HPDE6-E6E7 (cell line): ENCODE measurements around the gene CD300C.
A peak's percentile ranks its signal among the peaks of the same experiment; 100 is the strongest.
"Not testable (repeated sequence)": the region's sequence is repeated elsewhere in the genome, so short reads cannot be mapped to it uniquely, and the experiment has no call there.

Experiments used
- DNase-seq: peaks from one replicate; pipeline ENCODE4 v3.0.0; 2011; ENCODE audit warnings: missing footprints; ENCODE audit errors: extremely low spot score

The CD300C gene

GRCh38 chr17:74545843-74546230 lies at the start of gene CD300C:
TSS of gene CD300C (minus strand) at chr17:74546115. CDS start at chr17:74545782, 333 bp downstream.
- no peak for DNase-seq

GRCh38 chr17:74595037-74595750 lies 49.3 kb upstream of the CD300C start:
- DNase-seq, result no peak

GRCh38 chr17:74592087-74592990 lies 46.4 kb upstream of the CD300C start, which contains the start of gene CD300LD:
TSS of gene CD300LD (minus strand) at chr17:74592283. CDS start at chr17:74592202, 81 bp downstream.
- no peak for DNase-seq

GRCh38 chr17:74591503-74591902 lies 45.6 kb upstream of the CD300C start:
- DNase-seq, result no peak

- DNase-seq, result no peak
These were observed 39.8 kb upstream of the CD300C start for GRCh38 chr17:74585711-74586110.

GRCh38 chr17:74584292-74585060 lies 38.6 kb upstream of the CD300C start:
- no peak for DNase-seq

GRCh38 chr17:74582633-74583032 lies 36.7 kb upstream of the CD300C start:
- no peak for DNase-seq

- DNase-seq, result no peak
These were observed 34.0 kb upstream of the CD300C start for GRCh38 chr17:74579900-74580299.

- no peak for DNase-seq
These were observed 33.1 kb upstream of the CD300C start for GRCh38 chr17:74578979-74579378.

GRCh38 chr17:74574489-74575142 lies 28.7 kb upstream of the CD300C start:
- DNase-seq, result no peak

- not testable (repeated sequence) for DNase-seq
These were observed 27.7 kb upstream of the CD300C start for GRCh38 chr17:74573635-74574034.

- no peak for DNase-seq
These were observed 27.3 kb upstream of the CD300C start for GRCh38 chr17:74573169-74573568.

GRCh38 chr17:74571621-74572270 lies 25.8 kb upstream of the CD300C start:
- DNase-seq, result no peak

- DNase-seq, result peak; percentile 84
These were observed 23.4 kb upstream of the CD300C start for GRCh38 chr17:74569020-74570003.

GRCh38 chr17:74568106-74568873 lies 22.4 kb upstream of the CD300C start:
- no peak for DNase-seq

GRCh38 chr17:74567397-74567796 lies 21.5 kb upstream of the CD300C start, which contains the start of gene CD300H:
TSS of gene CD300H (minus strand) at chr17:74567509.
- no peak for DNase-seq

GRCh38 chr17:74566132-74566753 lies 20.3 kb upstream of the CD300C start:
- DNase-seq, result peak; percentile 19

GRCh38 chr17:74565126-74565525 lies 19.2 kb upstream of the CD300C start:
- no peak for DNase-seq
